ENCODE measurements around the gene RINL. TPM values are rescaled to one million over a fixed set of nuclear protein-coding genes. Genes with fewer than 3 reads are reported as not detected.

RINL gene, protein sequence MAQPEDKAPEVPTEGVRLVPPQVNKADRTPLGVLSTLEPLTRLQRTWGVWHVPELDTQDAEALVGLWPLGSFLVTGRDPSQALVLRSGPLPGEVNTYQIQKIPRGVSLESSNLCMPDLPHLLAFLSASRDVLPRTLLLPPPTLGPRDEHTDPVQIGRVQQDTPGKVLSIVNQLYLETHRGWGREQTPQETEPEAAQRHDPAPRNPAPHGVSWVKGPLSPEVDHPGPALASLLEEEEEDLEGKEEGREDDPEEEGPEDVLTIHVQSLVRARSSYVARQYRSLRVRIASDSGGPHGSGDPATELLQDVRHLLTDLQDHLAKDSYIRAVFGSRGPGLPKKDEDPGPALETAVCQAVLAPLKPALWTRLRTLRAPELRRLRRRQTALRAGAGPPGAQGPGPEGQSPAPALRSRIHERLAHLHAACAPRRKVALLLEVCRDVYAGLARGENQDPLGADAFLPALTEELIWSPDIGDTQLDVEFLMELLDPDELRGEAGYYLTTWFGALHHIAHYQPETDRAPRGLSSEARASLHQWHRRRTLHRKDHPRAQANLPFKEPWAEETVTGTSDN
- total RNA-seq (1 to 10 TPM; 1.6 to 7.0 (median 2.8) TPM), polyA plus RNA-seq (10 to 100 TPM in 1 of 2 donors, 1 to 10 TPM in 1; 4.6 to 14.5 TPM)
- long read RNA-seq, donor 1, partial matches to known transcripts: 6 of 7 reads
- long read RNA-seq, donor 1, other reads (novel, unspliced or antisense): 0 of 7 reads
- long read RNA-seq, donor 2, partial matches to known transcripts: 9 of 9 reads
- long read RNA-seq, donor 2, other reads (novel, unspliced or antisense): 0 of 9 reads
- long read RNA-seq, donor 3, partial matches to known transcripts: 1 of 1 reads
- long read RNA-seq, donor 3, other reads (novel, unspliced or antisense): 0 of 1 reads

DNA sequence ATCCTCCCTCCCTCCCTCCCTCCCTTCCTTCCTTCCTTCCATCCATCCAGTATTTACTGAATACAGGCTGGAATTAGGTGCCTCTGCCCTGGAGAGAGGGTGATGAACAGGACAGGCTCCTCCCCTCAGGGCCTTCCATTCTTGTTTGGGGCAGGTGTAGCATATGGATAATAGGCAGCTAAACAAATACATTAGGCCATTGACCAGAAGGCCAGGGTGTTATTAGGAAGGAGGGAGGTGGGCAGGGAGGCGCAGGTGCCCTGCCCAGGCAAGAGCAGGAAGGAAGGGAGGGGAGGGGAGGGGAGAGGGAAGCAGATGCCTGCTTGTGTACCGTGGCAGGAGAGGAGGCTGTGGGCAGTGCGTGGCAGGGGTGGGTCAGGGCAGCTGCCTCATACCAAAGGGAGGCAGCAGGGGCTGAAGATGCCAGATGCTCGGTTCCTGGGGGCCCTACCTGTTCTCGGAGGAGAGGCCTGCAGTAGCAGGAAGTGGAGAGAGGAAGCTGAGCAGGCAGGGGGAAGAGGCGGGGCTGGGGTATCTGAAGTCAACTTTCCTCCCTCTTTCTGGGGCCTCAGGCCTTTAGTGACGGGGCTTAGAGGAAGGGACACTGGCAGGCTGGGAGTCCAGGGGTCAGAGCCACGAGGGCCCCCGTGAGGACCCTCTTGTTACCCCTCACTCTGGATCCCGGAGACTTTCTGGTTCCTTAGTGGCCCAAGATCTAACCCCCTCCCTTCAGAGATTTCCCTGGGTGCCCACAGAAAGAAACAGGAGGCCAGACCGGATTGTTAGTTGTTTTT, at the start of gene RINL:
RINL (minus strand) TSS at position 495 of the 794 bp plus-strand sequence. CDS start 1,533 bp downstream, outside the sequence.
- 51 to 66% methylated on average over 11 of the region's 11 CpGs for WGBS, 2 donors
- Histone ChIP-seq H3K9me3 (no peaks in the 10 kb centered on the region), H3K36me3 (peaks cover 0 to 42% (median 21%) of the 10 kb centered on the region in 9 donors), H3K4me3 (peak within 1 kb of the TSS in 1 of 10 donors; percentile 47), H3K27ac (peak within 1 kb of the TSS in 9 of 10 donors; percentile 6 to 89 (median 68)), H3K27me3 (no peaks in the 10 kb centered on the region), H3K4me1 (peaks cover 0 to 27% (median 16%) of the 10 kb centered on the region in 9 donors)
- TF ChIP-seq, protein P1, sequence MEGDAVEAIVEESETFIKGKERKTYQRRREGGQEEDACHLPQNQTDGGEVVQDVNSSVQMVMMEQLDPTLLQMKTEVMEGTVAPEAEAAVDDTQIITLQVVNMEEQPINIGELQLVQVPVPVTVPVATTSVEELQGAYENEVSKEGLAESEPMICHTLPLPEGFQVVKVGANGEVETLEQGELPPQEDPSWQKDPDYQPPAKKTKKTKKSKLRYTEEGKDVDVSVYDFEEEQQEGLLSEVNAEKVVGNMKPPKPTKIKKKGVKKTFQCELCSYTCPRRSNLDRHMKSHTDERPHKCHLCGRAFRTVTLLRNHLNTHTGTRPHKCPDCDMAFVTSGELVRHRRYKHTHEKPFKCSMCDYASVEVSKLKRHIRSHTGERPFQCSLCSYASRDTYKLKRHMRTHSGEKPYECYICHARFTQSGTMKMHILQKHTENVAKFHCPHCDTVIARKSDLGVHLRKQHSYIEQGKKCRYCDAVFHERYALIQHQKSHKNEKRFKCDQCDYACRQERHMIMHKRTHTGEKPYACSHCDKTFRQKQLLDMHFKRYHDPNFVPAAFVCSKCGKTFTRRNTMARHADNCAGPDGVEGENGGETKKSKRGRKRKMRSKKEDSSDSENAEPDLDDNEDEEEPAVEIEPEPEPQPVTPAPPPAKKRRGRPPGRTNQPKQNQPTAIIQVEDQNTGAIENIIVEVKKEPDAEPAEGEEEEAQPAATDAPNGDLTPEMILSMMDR (IDR thresholded peaks at IDR 0.05): no peak
- intact Hi-C loops (cut with DNase I): loop anchor here in 1 of 10 donors (10.0 kb wide), 1 partner anchor 683 kb away; no protein-coding TSS in a partner anchor
- DNase-seq (no peak), ATAC-seq (peak; percentile 24 to 74 (median 38))

DNA sequence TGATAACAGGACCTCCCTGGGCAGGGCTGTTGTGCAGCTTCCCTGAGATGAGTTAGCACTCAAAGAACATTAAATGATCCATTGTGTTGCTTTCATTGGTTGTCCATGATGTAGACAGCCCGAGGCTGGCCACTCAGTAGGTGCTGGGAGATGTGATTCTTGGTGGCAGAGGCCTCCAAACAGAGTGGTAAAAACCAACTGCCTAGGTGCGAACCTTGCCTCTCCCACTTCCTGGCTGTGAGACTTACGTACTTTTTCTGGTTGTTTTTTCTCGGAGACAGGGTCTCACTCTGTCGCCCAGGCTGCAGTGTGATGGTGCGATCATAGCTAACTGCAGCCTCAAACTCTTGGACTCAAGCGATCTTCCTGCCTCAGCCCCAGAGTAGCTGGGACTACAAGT, 46.3 kb upstream of the RINL start:
- Histone ChIP-seq H3K36me3 (peaks cover 0 to 46% (median 17%) of the 10 kb centered on the region in 9 donors), H3K4me1 (peaks cover 0 to 10% (median 5%) of the 10 kb centered on the region in 9 donors), H3K27ac (peak overlapping the region in 1 of 10 donors; percentile 18), H3K27me3 (no peaks in the 10 kb centered on the region), H3K9me3 (no peaks in the 10 kb centered on the region), H3K4me3 (no peak overlapping the region)
- DNase-seq (no peak), ATAC-seq (no peak)
- intact Hi-C loops (cut with DNase I): loop anchor here in 3 of 10 donors (10.0 kb wide), 5 partner anchors 190 to 530 kb away; partner anchors contain the start of gene ACTN4 (in 1 of the 3)
- 96 to 97% methylated on average over 7 of the region's 7 CpGs for WGBS, 2 donors
- TF ChIP-seq, protein P1 (IDR thresholded peaks at IDR 0.05): no peak

DNA sequence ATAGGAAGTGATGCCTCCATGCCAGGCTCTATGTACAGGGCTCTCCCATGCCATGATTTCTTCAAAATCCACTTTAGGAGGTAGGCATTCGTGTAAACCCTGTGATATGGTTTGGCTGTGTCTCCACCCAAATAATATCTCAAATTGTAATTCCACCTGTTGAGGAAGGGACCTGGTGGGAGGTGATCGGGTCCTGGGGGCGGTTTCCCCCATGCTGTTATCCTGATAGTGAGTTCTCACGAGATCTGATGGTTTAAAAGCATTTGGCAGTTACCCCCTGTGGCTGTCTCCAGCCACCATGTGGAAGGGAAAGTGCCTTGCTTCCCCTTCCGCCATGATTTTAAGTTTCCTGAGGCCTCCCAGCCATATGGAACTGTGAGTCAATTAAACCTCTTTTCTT, 44.4 kb upstream of the RINL start:
- Histone ChIP-seq H3K27me3 (no peaks in the 10 kb centered on the region), H3K36me3 (peaks cover 0 to 46% (median 17%) of the 10 kb centered on the region in 9 donors), H3K4me1 (no peaks in the 10 kb centered on the region), H3K4me3 (no peak overlapping the region), H3K27ac (no peak overlapping the region), H3K9me3 (no peaks in the 10 kb centered on the region)
- 89 to 92% methylated on average over 5 of the region's 5 CpGs for WGBS, 2 donors
- intact Hi-C loops (cut with DNase I): loop anchor here in 3 of 10 donors (10.0 kb wide), 5 partner anchors 188 to 528 kb away; partner anchors contain the start of gene ACTN4 (in 1 of the 3)
- ATAC-seq (no peak), DNase-seq (no peak)
- TF ChIP-seq, protein P1 (IDR thresholded peaks at IDR 0.05): no peak
